BJ (cell line): ENCODE measurements around the gene XYLT1. TPM values are rescaled to one million over a fixed set of nuclear protein-coding genes. Genes with fewer than 3 reads are reported as not detected.

ENCODE experiments used
- CTCF ChIA-PET: fragments of 350-600 bp; formaldehyde crosslinking; extraction: SDS; loops from one replicate; lab custom pipeline; 2021; ENCODE audit warnings: antibody characterized with exemption, inconsistent platforms; lab: Yijun Ruan, JAX
- POLR2A ChIA-PET: fragments of 300-600 bp; sonication (Branson Sonifier 250); formaldehyde crosslinking; extraction: SDS; loops from one replicate; lab custom pipeline; 2021; ENCODE audit warnings: antibody characterized with exemption; lab: Charles Lee
- DNase-seq: peaks from one replicate; pipeline ENCODE4 v3.0.0-alpha.2; 2011; ENCODE audit warnings: low read depth
- H3K27me3 ChIP-seq: 2 replicates; pipeline ENCODE4 v1.6.0; 2011; ENCODE audit warnings: low read length; ENCODE audit not compliant: control insufficient read depth, insufficient read depth
- H3K36me3 ChIP-seq: 2 replicates; pipeline ENCODE4 v1.5.1; 2011; ENCODE audit warnings: low read length; ENCODE audit not compliant: control insufficient read depth, insufficient read depth
- H3K4me3 ChIP-seq: 2 replicates; pipeline ENCODE4 v1.5.1; 2011; ENCODE audit warnings: low read depth, mild to moderate bottlenecking, control low read depth, low read length
- CTCF ChIP-seq: IDR thresholded peaks from 2 replicates; pipeline ENCODE4 v1.5.1; 2011; ENCODE audit warnings: low read depth, mild to moderate bottlenecking, control low read depth, inconsistent platforms, low read length, moderate library complexity; ENCODE audit not compliant: insufficient read depth
- polyA plus RNA-seq: library from polyadenylated mRNA; depleted of rRNA; stranded (reverse); fragments of >200 nt; gene quantifications from 2 replicates; pipeline ENCODE4 v1.2.3, GENCODE V29; 2011

XYLT1 gene
- polyA plus RNA-seq, 1 experiment = 15.9 TPM

- no peak overlapping the region for H3K4me3 ChIP-seq
- no peak for TF ChIP-seq CTCF
- POLR2A ChIA-PET = interaction anchor here (0.6 kb wide), 1 partner anchor 261 kb away, joined by 3 read pairs; no protein-coding TSS in a partner anchor
- no peak for DNase-seq
- CTCF ChIA-PET = interaction anchor here (1.4 kb wide), 1 partner anchor 435 kb away, joined by 3 read pairs; no protein-coding TSS in a partner anchor
- H3K36me3 ChIP-seq = peaks cover 7% of the 10 kb centered on the region
- no peaks in the 10 kb centered on the region for H3K27me3 ChIP-seq
These were observed 327.0 kb downstream of the XYLT1 start for GRCh38 chr16:17143546-17144419.

- Histone ChIP-seq H3K36me3 (peaks cover 13% of the 10 kb centered on the region), H3K27me3 (no peaks in the 10 kb centered on the region), H3K4me3 (no peak overlapping the region)
- DNase-seq = no peak
- no peak for TF ChIP-seq CTCF
- CTCF ChIA-PET = no interaction called here
- POLR2A ChIA-PET = no interaction called here
These were observed 332.0 kb downstream of the XYLT1 start for GRCh38 chr16:17138801-17139200.

- no peak for TF ChIP-seq CTCF
- Histone ChIP-seq H3K27me3 (no peaks in the 10 kb centered on the region), H3K4me3 (no peak overlapping the region), H3K36me3 (peaks cover 9% of the 10 kb centered on the region)
- CTCF ChIA-PET = interaction anchor here (1.4 kb wide), 1 partner anchor 11 kb away, joined by 3 read pairs; no protein-coding TSS in a partner anchor
- DNase-seq = no peak
- POLR2A ChIA-PET = interaction anchor here (0.6 kb wide), 1 partner anchor 43 kb away, joined by 9 read pairs; no protein-coding TSS in a partner anchor
These were observed 335.3 kb downstream of the XYLT1 start for GRCh38 chr16:17135439-17135838.

- Histone ChIP-seq H3K4me3 (no peak overlapping the region), H3K36me3 (peaks cover 5% of the 10 kb centered on the region), H3K27me3 (no peaks in the 10 kb centered on the region)
- ChIA-PET POLR2A (no interaction called here), CTCF (interaction anchor here (1.0 to 1.4 kb wide), 2 partner anchors 12 to 546 kb away, joined by 3 read pairs; no protein-coding TSS in a partner anchor)
- no peak for DNase-seq
- TF ChIP-seq CTCF = no peak
These were observed 336.2 kb downstream of the XYLT1 start for GRCh38 chr16:17134586-17134985.

- Histone ChIP-seq H3K4me3 (no peak overlapping the region), H3K36me3 (peaks cover 5% of the 10 kb centered on the region), H3K27me3 (no peaks in the 10 kb centered on the region)
- POLR2A ChIA-PET = no interaction called here
- no peak for DNase-seq
- no peak for TF ChIP-seq CTCF
- CTCF ChIA-PET = no interaction called here
These were observed 336.9 kb downstream of the XYLT1 start for GRCh38 chr16:17133851-17134250.
